GM12872 (cell line): ENCODE measurements around the gene MBD6.

Experiments used
- CTCF ChIP-seq: IDR thresholded peaks from 3 replicates; pipeline ENCODE4 v1.5.1; 2011; ENCODE audit warnings: low read depth, mild to moderate bottlenecking, low read length, moderate library complexity; ENCODE audit not compliant: insufficient read depth

Gene MBD6

GRCh38 chr12:57549909-57550640 is 27.5 kb downstream of the MBD6 start, which contains the start of gene KIF5A:
KIF5A (plus strand) TSS chr12:57550044; CDS start chr12:57550272, 228 bp downstream.
- TF ChIP-seq CTCF, result 0 out of 3 replicates have a peak, but pooled peaks have one; percentile 3

- TF ChIP-seq CTCF, result no peak
These were observed 28.3 kb downstream of the MBD6 start for GRCh38 chr12:57550641-57551549.

- no peak for TF ChIP-seq CTCF
These were observed 29.1 kb downstream of the MBD6 start for GRCh38 chr12:57551637-57552305.

- no peak for TF ChIP-seq CTCF
These were observed 29.7 kb downstream of the MBD6 start for GRCh38 chr12:57552306-57552651.

- no peak for TF ChIP-seq CTCF
These were observed 30.2 kb downstream of the MBD6 start for GRCh38 chr12:57552835-57553313.

GRCh38 chr12:57553343-57554202 is 30.9 kb downstream of the MBD6 start:
- TF ChIP-seq CTCF, result no peak
